ENCODE data around the gene CSTPP1. TPM values are rescaled to one million over a fixed set of nuclear protein-coding genes. Genes with fewer than 3 reads are reported as not detected.

CSTPP1 gene
- total RNA-seq, 6 experiments from 2014 or later = 3.3 to 7.5 (median 4.6) TPM

DNA sequence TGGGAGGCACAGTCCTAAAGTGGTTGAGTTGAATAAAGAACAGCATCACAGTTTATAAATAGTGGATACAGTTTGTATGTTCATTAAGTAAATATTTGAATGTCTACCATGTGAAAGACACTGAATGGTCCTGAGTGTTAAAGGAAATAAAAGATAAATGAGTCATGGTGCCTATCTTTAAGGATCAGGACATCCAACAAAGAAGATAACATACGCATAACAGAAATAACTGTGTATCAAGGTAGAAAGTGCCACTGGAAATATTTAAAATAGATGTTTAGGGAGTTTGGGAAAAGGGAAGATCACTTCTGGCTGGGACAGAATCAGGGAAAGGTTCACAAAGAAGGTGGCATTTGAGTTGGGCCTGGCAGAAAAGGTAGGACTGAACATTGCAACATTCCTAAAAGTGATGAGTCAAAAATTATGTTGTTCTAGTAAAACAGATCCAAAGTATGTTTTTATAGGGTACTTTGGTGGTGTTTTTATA is 41.5 kb downstream of the CSTPP1 start:
- WGBS (ENCODE audit: insufficient coverage, low coverage, low lambda C conversion rate, missing lambda C conversion rate) = 100% methylated on average over 1 of the region's 1 CpG
- intact Hi-C loops (cut with DNase I) = no loop called here
- H3K9me3 ChIP-seq = no peaks in the 10 kb centered on the region
- no peak for TF ChIP-seq CTCF (IDR thresholded peaks at IDR 0.05)
- no peak for TF ChIP-seq POLR2A (IDR thresholded peaks at IDR 0.05)
- H3K4me3 ChIP-seq = no peak overlapping the region
- H3K27me3 ChIP-seq = no peaks in the 10 kb centered on the region
- no peaks in the 10 kb centered on the region for H3K36me3 ChIP-seq
- H3K27ac ChIP-seq = no peak overlapping the region
- ATAC-seq (peak in 1 of 4 donors; percentile 60), DNase-seq (no peak)
- H3K4me1 ChIP-seq = peaks cover 0 to 6% (median 0%) of the 10 kb centered on the region in 4 donors

DNA sequence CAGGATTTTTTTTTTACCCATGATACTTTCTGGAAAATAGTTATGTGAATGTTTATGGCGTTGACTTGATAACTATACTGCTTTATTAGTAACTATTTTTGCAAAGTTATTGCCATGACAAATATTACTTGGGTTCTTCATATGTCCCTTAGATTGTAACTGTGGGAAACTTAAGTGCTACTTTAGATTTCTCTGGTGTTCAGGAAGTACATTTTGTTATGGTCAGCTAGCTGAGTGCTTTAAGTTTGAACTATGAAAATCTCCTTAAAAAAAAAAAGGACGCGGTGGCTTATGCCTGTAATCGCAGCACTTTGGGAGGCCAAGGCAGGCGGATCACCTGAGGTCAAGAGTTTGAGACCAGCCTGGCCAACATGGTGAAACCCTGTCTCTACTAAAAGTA is 42.8 kb downstream of the CSTPP1 start:
- DNase-seq (no peak), ATAC-seq (no peak)
- no peak for TF ChIP-seq CTCF (IDR thresholded peaks at IDR 0.05)
- no peak overlapping the region for H3K27ac ChIP-seq
- intact Hi-C loops (cut with DNase I) = no loop called here
- no peak overlapping the region for H3K4me3 ChIP-seq
- no peaks in the 10 kb centered on the region for H3K9me3 ChIP-seq
- peaks cover 0 to 6% (median 0%) of the 10 kb centered on the region in 4 donors for H3K4me1 ChIP-seq
- no peaks in the 10 kb centered on the region for H3K36me3 ChIP-seq
- H3K27me3 ChIP-seq = no peaks in the 10 kb centered on the region
- 73% methylated on average over 5 of the region's 5 CpGs for WGBS (ENCODE audit: insufficient coverage, low coverage, low lambda C conversion rate, missing lambda C conversion rate)

- Histone ChIP-seq H3K4me1 (peaks cover 0 to 6% (median 0%) of the 10 kb centered on the region in 4 donors), H3K4me3 (peak overlapping the region in 2 of 3 donors; percentile 23 to 28)
- intact Hi-C loops (cut with DNase I) = no loop called here
Observed at GRCh38 chr11:46981436-46981835, 44.9 kb downstream of the CSTPP1 start.

GRCh38 chr11:46982797-46983452 is 46.4 kb downstream of the CSTPP1 start:
- H3K27me3 ChIP-seq = no peaks in the 10 kb centered on the region
- no peaks in the 10 kb centered on the region for H3K9me3 ChIP-seq
- H3K4me1 ChIP-seq = peaks cover 0 to 3% (median 0%) of the 10 kb centered on the region in 4 donors
- DNase-seq (no peak), ATAC-seq (no peak)
- H3K4me3 ChIP-seq = no peak overlapping the region
- H3K27ac ChIP-seq = no peak overlapping the region
- 96% methylated on average over 2 of the region's 2 CpGs for WGBS (ENCODE audit: insufficient coverage, low coverage, low lambda C conversion rate, missing lambda C conversion rate)
- TF ChIP-seq CTCF (IDR thresholded peaks at IDR 0.05) = no peak
- TF ChIP-seq POLR2A (IDR thresholded peaks at IDR 0.05) = no peak
- intact Hi-C loops (cut with DNase I) = no loop called here
- no peaks in the 10 kb centered on the region for H3K36me3 ChIP-seq

More at GRCh38 chr11:46981436-46981835, 44.9 kb downstream of the CSTPP1 start:
- no peak overlapping the region for H3K27ac ChIP-seq
- ATAC-seq (peak; percentile 48 to 65 (median 50)), DNase-seq (no peak)
- 28% methylated on average over 3 of the region's 3 CpGs for WGBS (ENCODE audit: insufficient coverage, low coverage, low lambda C conversion rate, missing lambda C conversion rate)
- TF ChIP-seq CTCF (IDR thresholded peaks at IDR 0.05) (no peak), POLR2A (IDR thresholded peaks at IDR 0.05) (no peak)
- H3K9me3 ChIP-seq = no peaks in the 10 kb centered on the region
- H3K27me3 ChIP-seq = no peaks in the 10 kb centered on the region
- no peaks in the 10 kb centered on the region for H3K36me3 ChIP-seq

Measured in right lobe of liver (tissue), 6 donors.